Choroid plexus epithelial cell (primary cell): Measurements from ENCODE around the gene FASTKD3.

Source experiments
- DNase-seq: peaks from one replicate; pipeline ENCODE4 v3.0.0-alpha.2; 2010; ENCODE audit warnings: low read depth
- H3K4me3 ChIP-seq: 2 replicates; pipeline ENCODE4 v1.5.1; 2011; ENCODE audit warnings: low read depth, mild to moderate bottlenecking, control low read depth, low read length, moderate library complexity
- TF ChIP-seq, protein P1 (sequence below): conservative IDR thresholded peaks from 2 replicates; pipeline ENCODE4 v1.5.1; 2011; ENCODE audit warnings: low read depth, mild to moderate bottlenecking, control low read depth, inconsistent platforms, low read length, moderate library complexity

Gene FASTKD3

DNA sequence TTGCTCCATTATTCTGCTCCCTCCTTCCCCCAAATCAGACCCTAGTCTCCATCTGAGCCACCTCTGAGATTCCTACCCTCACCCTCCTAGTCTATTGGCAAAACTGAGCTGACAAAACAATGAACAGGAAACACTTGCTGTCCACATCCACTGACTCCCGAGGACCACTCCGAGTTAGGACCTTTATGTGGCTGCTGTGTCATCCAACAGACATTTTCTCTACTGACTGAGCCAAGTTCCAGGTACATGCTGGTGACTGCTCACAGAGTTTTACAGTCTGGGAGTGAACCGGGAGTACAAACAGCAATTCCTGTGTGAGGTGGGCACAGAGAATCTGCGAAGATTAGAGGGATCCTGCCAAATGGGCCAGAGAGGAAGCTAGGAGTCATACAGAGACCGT, 57.1 kb downstream of the FASTKD3 start:
- no peak for DNase-seq

More for the DNA sequence above, 57.1 kb downstream of the FASTKD3 start:
- TF ChIP-seq, protein P1, sequence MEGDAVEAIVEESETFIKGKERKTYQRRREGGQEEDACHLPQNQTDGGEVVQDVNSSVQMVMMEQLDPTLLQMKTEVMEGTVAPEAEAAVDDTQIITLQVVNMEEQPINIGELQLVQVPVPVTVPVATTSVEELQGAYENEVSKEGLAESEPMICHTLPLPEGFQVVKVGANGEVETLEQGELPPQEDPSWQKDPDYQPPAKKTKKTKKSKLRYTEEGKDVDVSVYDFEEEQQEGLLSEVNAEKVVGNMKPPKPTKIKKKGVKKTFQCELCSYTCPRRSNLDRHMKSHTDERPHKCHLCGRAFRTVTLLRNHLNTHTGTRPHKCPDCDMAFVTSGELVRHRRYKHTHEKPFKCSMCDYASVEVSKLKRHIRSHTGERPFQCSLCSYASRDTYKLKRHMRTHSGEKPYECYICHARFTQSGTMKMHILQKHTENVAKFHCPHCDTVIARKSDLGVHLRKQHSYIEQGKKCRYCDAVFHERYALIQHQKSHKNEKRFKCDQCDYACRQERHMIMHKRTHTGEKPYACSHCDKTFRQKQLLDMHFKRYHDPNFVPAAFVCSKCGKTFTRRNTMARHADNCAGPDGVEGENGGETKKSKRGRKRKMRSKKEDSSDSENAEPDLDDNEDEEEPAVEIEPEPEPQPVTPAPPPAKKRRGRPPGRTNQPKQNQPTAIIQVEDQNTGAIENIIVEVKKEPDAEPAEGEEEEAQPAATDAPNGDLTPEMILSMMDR, result no peak
- no peak overlapping the region for H3K4me3 ChIP-seq
